Peyer's patch (tissue), 4 donors: Measurements from ENCODE around the gene TTC28.

Experiments used
- POLR2A ChIP-seq, 2 donors: fragments of 450-650 bp; IDR thresholded peaks; one replicate each; pipeline ENCODE4 v1.5.1; 2017; ENCODE audit warnings: antibody characterized with exemption in 2 of 2, mild to moderate bottlenecking in 2 of 2, moderate library complexity in 2 of 2
- TF ChIP-seq, protein P1 (sequence below), 6 experiments: fragments of 450-650 bp in 4 of 6; fragments of 200-600 bp in 2 of 6; sonication (generic) in 1 of 6; IDR thresholded peaks; one replicate each; pipeline ENCODE4 v1.5.1; 2017 to 2019; ENCODE audit warnings: antibody characterized with exemption in 6 of 6, mild to moderate bottlenecking in 3 of 6, moderate library complexity in 1 of 6

DNA sequence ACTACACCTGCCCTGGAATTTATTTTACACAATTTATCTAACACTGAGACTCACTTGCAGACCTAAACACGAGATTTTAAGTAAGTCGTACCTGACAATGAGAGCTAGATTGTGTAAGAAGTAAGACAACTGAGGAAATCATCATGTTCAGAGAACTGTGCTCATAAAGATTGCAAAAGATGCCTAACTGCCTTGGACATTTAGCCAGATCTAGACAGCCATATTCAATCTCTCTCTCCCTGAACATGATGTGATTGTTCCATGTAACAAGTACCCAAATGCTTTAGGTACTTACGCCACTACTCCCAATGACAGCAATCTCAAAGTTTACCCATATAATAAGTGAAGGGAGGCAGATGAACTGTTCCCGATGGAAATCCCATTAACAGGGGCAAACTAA is 550.8 kb downstream of the TTC28 start:
- TF ChIP-seq POLR2A (IDR thresholded peaks at IDR 0.05): no peak
- TF ChIP-seq, protein P1, sequence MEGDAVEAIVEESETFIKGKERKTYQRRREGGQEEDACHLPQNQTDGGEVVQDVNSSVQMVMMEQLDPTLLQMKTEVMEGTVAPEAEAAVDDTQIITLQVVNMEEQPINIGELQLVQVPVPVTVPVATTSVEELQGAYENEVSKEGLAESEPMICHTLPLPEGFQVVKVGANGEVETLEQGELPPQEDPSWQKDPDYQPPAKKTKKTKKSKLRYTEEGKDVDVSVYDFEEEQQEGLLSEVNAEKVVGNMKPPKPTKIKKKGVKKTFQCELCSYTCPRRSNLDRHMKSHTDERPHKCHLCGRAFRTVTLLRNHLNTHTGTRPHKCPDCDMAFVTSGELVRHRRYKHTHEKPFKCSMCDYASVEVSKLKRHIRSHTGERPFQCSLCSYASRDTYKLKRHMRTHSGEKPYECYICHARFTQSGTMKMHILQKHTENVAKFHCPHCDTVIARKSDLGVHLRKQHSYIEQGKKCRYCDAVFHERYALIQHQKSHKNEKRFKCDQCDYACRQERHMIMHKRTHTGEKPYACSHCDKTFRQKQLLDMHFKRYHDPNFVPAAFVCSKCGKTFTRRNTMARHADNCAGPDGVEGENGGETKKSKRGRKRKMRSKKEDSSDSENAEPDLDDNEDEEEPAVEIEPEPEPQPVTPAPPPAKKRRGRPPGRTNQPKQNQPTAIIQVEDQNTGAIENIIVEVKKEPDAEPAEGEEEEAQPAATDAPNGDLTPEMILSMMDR (IDR thresholded peaks at IDR 0.05): no peak
